WI38 (cell line): ENCODE measurements around the gene ZFAND3.

ENCODE experiments used
- H3K4me3 ChIP-seq: 2 replicates; pipeline ENCODE4 v1.5.1; 2011; ENCODE audit warnings: low read depth, mild to moderate bottlenecking, control low read depth, low read length
- CTCF ChIP-seq: IDR thresholded peaks from 2 replicates; pipeline ENCODE4 v1.5.1; 2012; ENCODE audit warnings: low read depth, mild to moderate bottlenecking, control low read depth, low read length

ZFAND3 gene

GRCh38 chr6:37845026-37845911 lies 25.7 kb downstream of the ZFAND3 start:
- TF ChIP-seq CTCF = no peak
- H3K4me3 ChIP-seq = no peak overlapping the region

GRCh38 chr6:37845930-37846329 lies 26.4 kb downstream of the ZFAND3 start:
- no peak overlapping the region for H3K4me3 ChIP-seq
- TF ChIP-seq CTCF = no peak

GRCh38 chr6:37847704-37848103 lies 28.2 kb downstream of the ZFAND3 start:
- no peak for TF ChIP-seq CTCF
- H3K4me3 ChIP-seq = no peak overlapping the region

DNA sequence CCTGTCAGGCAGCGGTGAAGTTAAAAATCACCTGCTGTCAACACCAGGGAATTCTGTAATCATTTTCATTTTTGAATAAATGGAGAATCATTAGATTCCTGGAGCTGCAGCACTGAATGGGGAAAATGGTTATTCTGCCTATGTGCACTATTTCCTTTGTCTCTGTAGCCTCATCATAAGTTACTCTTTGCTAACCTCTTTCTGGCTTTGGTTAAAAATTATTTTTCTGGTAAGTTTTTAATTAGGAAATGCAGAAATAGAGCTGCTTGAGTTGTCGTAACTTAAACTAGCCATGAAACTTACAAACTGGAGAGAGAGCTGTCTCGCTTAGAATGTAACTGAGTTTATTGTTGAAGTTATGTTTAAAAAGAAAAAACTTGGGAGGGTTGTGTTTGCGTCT lies 28.8 kb downstream of the ZFAND3 start:
- TF ChIP-seq CTCF = no peak
- no peak overlapping the region for H3K4me3 ChIP-seq

DNA sequence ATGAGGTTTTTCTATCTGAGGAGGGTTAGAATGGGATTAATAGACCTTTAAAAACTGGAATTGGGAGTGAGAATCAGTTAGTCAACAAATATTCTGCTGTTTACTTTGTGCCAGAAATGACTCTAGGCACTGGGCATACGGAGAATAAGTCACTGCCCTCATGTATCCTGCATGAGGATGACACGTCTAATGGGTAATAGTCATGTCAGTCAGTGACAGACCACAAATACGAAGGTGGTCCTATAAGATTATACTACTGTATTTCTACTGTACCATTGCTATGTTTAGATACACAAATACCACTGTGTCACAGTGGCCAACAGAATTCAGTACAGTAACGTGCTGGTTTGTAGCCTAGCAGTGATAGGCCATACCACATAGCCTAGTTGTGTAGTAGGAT lies 30.7 kb downstream of the ZFAND3 start:
- no peak overlapping the region for H3K4me3 ChIP-seq
- TF ChIP-seq CTCF = no peak

DNA sequence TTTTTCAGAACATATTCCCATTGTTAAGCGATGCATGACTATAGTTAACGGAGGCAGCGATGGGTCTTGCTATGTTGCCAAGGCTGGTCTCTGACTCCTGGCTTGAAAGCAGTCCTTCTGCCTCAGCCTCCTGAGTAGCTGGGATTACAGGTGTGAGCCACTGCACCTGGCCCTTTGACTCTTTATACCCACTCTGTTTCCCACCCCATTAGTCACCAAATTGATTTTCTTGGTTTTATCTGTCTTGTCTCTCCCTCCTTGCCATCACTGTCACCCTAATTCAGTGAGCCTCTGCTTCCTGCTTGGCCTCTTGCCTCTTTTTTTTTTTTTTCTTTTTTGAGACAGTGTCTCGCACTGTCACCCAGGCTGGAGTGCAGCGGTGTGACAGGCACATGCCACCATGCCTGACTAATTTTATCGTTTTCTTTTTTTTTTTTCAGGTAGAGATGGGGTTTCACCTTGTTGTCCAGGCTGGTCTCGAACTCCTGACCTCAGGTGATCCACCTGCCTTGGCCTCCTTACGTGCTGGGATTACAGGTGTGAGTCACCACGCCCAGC lies 31.3 kb downstream of the ZFAND3 start:
- no peak overlapping the region for H3K4me3 ChIP-seq
- no peak for TF ChIP-seq CTCF

GRCh38 chr6:37851997-37852524 lies 32.5 kb downstream of the ZFAND3 start:
- H3K4me3 ChIP-seq = no peak overlapping the region
- TF ChIP-seq CTCF = no peak
